Measurements from ENCODE around the gene OR8B4.
"Not testable (repeated sequence)": the region's sequence is repeated elsewhere in the genome, so short reads cannot be mapped to it uniquely, and the experiment has no call there.

OR8B4 gene

GRCh38 chr11:124424384-124424921 is at the start of gene OR8B4:
OR8B4 (minus strand) TSS chr11:124424871; CDS start chr11:124424871, 0 bp downstream.
- in situ Hi-C loops (cut with HindIII; ENCODE audit: low sequenced_read_pairs) = no loop called here

DNA sequence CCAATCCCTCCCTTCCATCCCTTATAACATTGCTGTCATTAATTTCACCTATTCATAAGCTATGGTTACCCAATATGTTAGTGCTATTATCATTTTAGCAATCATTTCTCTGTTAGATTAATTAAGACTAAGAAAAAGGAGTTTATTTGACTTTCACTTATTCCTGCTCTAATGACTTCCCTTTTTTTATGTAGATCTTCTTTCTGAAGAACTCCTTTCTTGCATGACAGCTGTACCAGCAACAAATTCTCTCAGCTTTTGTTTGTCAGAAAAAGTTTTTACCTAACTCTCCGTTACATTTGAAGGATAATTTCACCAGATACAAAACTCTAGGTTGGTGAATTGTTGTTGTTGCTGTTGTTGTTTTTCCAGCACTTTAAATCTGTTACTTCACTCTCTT is 49.4 kb upstream of the OR8B4 start:
- in situ Hi-C loops (cut with HindIII; ENCODE audit: low sequenced_read_pairs) = no loop called here

DNA sequence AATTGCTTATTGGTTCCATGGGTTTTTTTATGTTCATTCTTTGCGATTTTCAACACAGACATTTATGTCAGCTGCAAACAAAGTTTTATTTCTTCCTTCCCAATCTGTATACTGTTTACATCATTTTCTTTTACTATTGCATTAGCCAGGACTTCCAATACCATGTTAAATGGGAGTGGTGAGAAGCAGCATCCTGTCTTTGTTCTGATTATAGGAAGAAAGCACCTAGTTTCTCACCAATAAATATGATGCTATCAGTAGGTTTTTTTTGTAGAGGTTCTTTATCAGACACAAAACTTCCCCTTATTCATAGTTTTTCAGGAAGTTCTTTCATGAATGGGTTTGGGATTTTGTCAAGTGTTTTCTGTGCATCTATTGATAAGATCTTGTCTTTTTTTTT is 48.8 kb upstream of the OR8B4 start:
- in situ Hi-C loops (cut with HindIII; ENCODE audit: low sequenced_read_pairs) = no loop called here

DNA sequence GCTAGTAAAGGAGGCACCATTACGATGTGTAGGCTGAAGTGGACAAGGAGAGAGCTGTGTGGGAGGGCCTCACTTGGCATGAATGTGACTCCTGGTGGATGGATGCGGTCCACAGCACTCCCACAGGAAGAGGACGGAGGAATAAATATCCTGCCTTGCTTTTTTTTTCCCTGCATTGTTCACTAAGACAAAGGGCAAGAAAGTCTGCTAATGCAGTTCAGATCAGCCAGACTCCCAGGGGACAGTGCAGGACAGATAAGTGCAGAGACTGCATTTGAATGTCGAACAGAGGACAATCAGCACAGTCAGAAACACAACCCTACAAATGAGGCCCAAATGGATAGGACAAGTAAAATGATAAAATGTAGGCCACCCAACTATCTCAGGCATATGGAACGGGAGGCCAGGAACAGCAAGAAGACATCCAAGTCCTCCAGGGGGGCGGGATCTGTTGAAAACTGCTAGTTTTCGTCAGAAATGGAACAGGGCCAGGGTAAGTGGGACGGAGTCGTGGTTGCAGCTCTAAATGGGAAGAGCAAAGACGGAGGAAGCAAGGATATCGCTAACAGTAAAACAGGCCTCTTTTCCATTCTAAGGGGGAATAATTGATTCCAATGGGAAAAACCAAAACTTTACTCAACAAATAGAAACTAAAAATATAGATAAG is 46.0 kb upstream of the OR8B4 start:
- in situ Hi-C loops (cut with HindIII; ENCODE audit: low sequenced_read_pairs) = no loop called here

- in situ Hi-C loops (cut with HindIII; ENCODE audit: low sequenced_read_pairs) = no loop called here
These were observed 42.8 kb upstream of the OR8B4 start for GRCh38 chr11:124467381-124467927.

- in situ Hi-C loops (cut with HindIII; ENCODE audit: low sequenced_read_pairs) = no loop called here
These were observed 40.7 kb upstream of the OR8B4 start for GRCh38 chr11:124465368-124465767.

DNA sequence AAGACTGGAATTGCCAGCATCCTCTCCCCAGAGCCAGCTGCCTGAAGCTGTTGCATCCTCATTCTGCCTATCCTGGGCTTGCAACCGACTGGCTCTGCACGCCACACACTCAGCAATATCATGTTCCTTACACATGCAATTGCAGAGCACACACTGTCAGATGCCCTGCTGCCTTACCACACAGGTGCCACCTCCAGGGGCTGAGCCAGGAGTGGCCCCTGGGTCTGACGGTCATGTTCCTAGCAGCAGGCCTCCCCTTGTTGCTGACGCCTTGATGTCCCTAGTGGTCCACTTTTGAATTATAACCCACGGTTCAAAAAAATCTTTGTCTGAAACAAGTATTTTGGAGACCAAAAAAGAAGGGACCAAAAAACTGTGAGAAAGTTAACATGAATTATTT is 39.3 kb upstream of the OR8B4 start:
- in situ Hi-C loops (cut with HindIII; ENCODE audit: low sequenced_read_pairs) = no loop called here

GRCh38 chr11:124463324-124463723 is 38.7 kb upstream of the OR8B4 start:
- in situ Hi-C loops (cut with HindIII; ENCODE audit: low sequenced_read_pairs) = no loop called here

DNA sequence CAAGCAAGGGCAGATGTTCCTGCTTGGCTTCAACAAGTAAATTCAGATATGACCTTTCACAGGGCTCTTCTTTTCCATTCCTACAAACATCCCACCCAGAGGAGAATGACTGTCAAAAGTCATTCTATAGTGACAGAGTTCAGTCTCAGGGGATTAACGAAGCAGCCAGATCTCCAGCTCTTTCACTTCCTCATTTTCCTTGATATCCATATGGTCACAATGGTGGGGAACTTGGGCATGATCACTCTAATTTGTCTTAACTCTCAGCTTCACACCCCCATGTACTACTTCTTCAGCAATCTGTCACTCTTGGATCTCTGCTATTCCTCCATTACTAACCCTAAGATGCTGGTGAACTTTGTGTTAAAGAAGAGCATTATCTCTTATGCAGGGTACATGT is 35.8 kb upstream of the OR8B4 start:
- in situ Hi-C loops (cut with HindIII; ENCODE audit: low sequenced_read_pairs) = no loop called here

- in situ Hi-C loops (cut with HindIII; ENCODE audit: low sequenced_read_pairs) = not testable (repeated sequence)
These were observed 34.7 kb upstream of the OR8B4 start for GRCh38 chr11:124459379-124459778.

- in situ Hi-C loops (cut with HindIII; ENCODE audit: low sequenced_read_pairs) = no loop called here
These were observed 29.9 kb upstream of the OR8B4 start for GRCh38 chr11:124454552-124454951.

GRCh38 chr11:124446916-124447315 is 22.2 kb upstream of the OR8B4 start:
- in situ Hi-C loops (cut with HindIII; ENCODE audit: low sequenced_read_pairs) = no loop called here

DNA sequence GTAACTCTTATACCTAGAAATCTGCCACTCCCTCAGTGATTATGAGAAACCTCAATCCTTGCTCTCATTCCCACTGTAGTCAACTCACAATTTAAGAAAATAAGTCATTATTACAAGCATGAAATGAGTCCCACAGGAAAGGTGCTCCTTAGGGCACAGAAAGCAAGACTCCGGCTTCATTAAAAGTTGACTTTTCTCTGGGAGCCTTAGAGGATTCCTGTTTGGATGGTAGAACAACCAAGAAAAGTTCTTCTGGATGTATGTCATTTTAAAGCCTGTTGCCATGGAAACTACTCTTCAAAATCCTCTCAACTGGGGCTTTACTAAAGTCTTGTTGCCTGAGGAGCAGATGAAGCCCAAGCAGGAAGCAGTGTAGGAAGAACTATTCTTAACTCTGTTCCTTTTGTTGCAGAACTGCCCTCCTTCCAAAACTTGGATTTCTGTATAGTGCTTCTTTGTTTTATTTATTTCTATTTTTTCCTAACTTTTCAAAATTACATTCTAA is 21.0 kb upstream of the OR8B4 start, which contains the start of gene OR8B8:
Gene OR8B8, minus strand, starts transcription at position 51 of the 505 bp plus-strand sequence. CDS start 4,611 bp downstream, outside the sequence.
- in situ Hi-C loops (cut with HindIII; ENCODE audit: low sequenced_read_pairs) = no loop called here

- in situ Hi-C loops (cut with HindIII; ENCODE audit: low sequenced_read_pairs) = no loop called here
These were observed 18.2 kb upstream of the OR8B4 start for GRCh38 chr11:124442847-124443246.

GRCh38 chr11:124442442-124442841 is 17.8 kb upstream of the OR8B4 start:
- in situ Hi-C loops (cut with HindIII; ENCODE audit: low sequenced_read_pairs) = no loop called here

DNA sequence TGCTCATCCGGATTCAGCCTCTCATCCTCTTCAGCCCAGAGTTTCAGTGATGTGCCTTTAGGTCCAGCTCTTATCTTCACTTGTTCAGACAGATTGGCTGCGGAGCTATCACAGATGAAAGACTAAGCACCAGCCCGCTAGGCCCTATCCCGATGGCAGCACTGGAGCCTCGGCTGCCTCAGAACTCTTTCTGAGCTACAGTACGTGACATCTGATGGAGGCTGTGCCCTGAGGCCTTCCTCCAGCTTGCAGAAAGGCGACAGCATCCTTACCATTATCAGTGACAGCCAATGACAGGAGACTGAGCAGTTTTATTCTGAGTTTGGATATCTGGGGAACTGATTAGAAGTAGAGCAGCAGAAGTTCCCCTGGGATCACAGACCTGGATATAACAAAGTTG is 16.8 kb upstream of the OR8B4 start:
- in situ Hi-C loops (cut with HindIII; ENCODE audit: low sequenced_read_pairs) = no loop called here

DNA sequence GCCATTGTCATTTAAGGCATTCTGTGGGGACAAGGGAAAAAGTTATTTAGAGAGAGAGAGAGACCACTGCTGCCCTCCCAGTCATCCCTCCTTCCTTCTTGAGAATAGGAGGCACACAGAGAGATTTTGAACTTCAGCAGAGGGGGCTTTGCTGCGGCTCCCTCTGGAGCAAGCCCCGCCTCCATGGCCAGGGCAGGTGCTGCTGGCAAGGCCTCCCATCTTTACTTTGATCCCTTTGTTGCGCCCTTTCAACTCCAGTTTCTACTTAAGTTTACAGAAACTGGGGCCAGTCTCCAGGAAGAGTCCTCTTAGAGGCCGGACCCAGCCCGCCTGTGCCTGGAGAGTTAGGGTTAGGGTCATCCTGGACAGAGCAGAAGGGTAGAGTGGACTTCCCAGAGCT is 16.4 kb upstream of the OR8B4 start:
- in situ Hi-C loops (cut with HindIII; ENCODE audit: low sequenced_read_pairs) = no loop called here

DNA sequence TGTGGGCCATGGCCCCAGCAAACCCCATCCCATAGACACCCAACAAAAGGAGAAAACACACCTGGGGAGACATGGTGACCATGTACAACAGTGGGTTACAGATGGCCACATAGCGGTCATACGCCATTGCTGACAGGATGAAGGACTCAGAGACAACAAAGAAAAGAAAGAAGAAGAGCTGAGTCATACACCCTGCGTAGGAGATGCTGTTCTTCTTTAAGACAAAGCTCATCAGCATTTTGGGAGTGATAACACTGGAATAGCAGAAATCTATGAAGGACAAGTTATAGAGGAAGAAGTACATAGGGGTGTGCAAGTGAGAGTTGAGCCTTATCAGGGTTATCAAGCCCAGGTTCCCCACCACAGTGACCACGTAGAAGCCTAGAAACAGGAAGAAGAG is 15.9 kb upstream of the OR8B4 start:
- in situ Hi-C loops (cut with HindIII; ENCODE audit: low sequenced_read_pairs) = no loop called here

- in situ Hi-C loops (cut with HindIII; ENCODE audit: low sequenced_read_pairs) = no loop called here
These were observed 10.0 kb upstream of the OR8B4 start for GRCh38 chr11:124434699-124435098.

GRCh38 chr11:124429599-124429998 is 4.9 kb upstream of the OR8B4 start:
- in situ Hi-C loops (cut with HindIII; ENCODE audit: low sequenced_read_pairs) = no loop called here

- in situ Hi-C loops (cut with HindIII; ENCODE audit: low sequenced_read_pairs) = no loop called here
These were observed 3.6 kb downstream of the OR8B4 start for GRCh38 chr11:124421043-124421442.

GRCh38 chr11:124415356-124415923 is 9.2 kb downstream of the OR8B4 start:
- in situ Hi-C loops (cut with HindIII; ENCODE audit: low sequenced_read_pairs) = no loop called here

All from endothelial cell of hepatic sinusoid (primary cell).